ENCODE measurements around the gene BBS9. TPM values are rescaled to one million over a fixed set of nuclear protein-coding genes. Genes with fewer than 3 reads are reported as not detected.

The BBS9 gene
- total RNA-seq, 1 experiment from 2014 or later: 5.7 TPM

GRCh38 chr7:33500703-33501701, 371.6 kb downstream of the BBS9 start:
- no peak overlapping the region for H3K27ac ChIP-seq (ENCODE audit: low read length)
- no peak for TF ChIP-seq EZH2 (IDR thresholded peaks at IDR 0.05; ENCODE audit: low read length, unreplicated experiment)
- no peak for TF ChIP-seq CTCF (conservative IDR thresholded peaks at IDR 0.05; ENCODE audit: low read depth, low read length)
- TF ChIP-seq EZH2phosphoT487 (IDR thresholded peaks at IDR 0.05; ENCODE audit: borderline replicate concordance, low read length): no peak
- H3K79me2 ChIP-seq (ENCODE audit: low read length): no peaks in the 10 kb centered on the region
- no TSS peak for BruUV-seq (replicated peaks)
- POLR2A ChIA-PET (ENCODE audit: unreplicated experiment): no interaction called here
- no peaks in the 10 kb centered on the region for H4K20me1 ChIP-seq (ENCODE audit: low read length)
- H3K9me2 ChIP-seq (replicated peaks; ENCODE audit: low read length): no peaks in the 10 kb centered on the region
- DNase-seq: no peak
- no peak overlapping the region for H2AFZ ChIP-seq (ENCODE audit: low read length)
- no peak overlapping the region for H3K4me2 ChIP-seq (ENCODE audit: low read length)
- H3K9me3 ChIP-seq (ENCODE audit: low read length): no peaks in the 10 kb centered on the region
- no peak for ATAC-seq
- H3F3A ChIP-seq (ENCODE audit: low read length, unreplicated experiment): no peaks in the 10 kb centered on the region
- no peaks in the 10 kb centered on the region for H3K36me3 ChIP-seq (ENCODE audit: low read depth, low read length)
- no peak overlapping the region for H3K4me3 ChIP-seq (ENCODE audit: low read length)
- CTCF ChIA-PET: no interaction called here
- H3K27me3 ChIP-seq (ENCODE audit: low read length): no peaks in the 10 kb centered on the region
- H3K4me1 ChIP-seq (ENCODE audit: insufficient read depth, low read length): no peaks in the 10 kb centered on the region
- H3K9ac ChIP-seq (ENCODE audit: low read length): no peak overlapping the region
- intact Hi-C loops (cut with micrococcal nuclease): no loop called here

- Histone ChIP-seq H3K4me2 (ENCODE audit: low read length) (no peak overlapping the region), H2AFZ (ENCODE audit: low read length) (no peak overlapping the region)
- TF ChIP-seq EZH2phosphoT487 (IDR thresholded peaks at IDR 0.05; ENCODE audit: borderline replicate concordance, low read length): no peak
- no peak for TF ChIP-seq CTCF (conservative IDR thresholded peaks at IDR 0.05; ENCODE audit: low read depth, low read length)
- no peak for TF ChIP-seq EZH2 (IDR thresholded peaks at IDR 0.05; ENCODE audit: low read length, unreplicated experiment)
Measured at GRCh38 chr7:33503014-33503413, 373.6 kb downstream of the BBS9 start.

GRCh38 chr7:33503736-33504135, 374.4 kb downstream of the BBS9 start:
- POLR2A ChIA-PET (ENCODE audit: unreplicated experiment): no interaction called here
- intact Hi-C loops (cut with micrococcal nuclease): no loop called here
- DNase-seq (no peak), ATAC-seq (no peak)
- TF ChIP-seq CTCF (conservative IDR thresholded peaks at IDR 0.05; ENCODE audit: low read depth, low read length) (no peak), EZH2phosphoT487 (IDR thresholded peaks at IDR 0.05; ENCODE audit: borderline replicate concordance, low read length) (no peak), EZH2 (IDR thresholded peaks at IDR 0.05; ENCODE audit: low read length, unreplicated experiment) (no peak)
- H3K79me2 ChIP-seq (ENCODE audit: low read length): no peaks in the 10 kb centered on the region
- no peaks in the 10 kb centered on the region for H3K9me2 ChIP-seq (replicated peaks; ENCODE audit: low read length)
- no peaks in the 10 kb centered on the region for H3F3A ChIP-seq (ENCODE audit: low read length, unreplicated experiment)
- H3K27ac ChIP-seq (ENCODE audit: low read length): no peak overlapping the region
- no peak overlapping the region for H3K4me3 ChIP-seq (ENCODE audit: low read length)
- no peaks in the 10 kb centered on the region for H4K20me1 ChIP-seq (ENCODE audit: low read length)
- no peak overlapping the region for H3K9ac ChIP-seq (ENCODE audit: low read length)
- no peaks in the 10 kb centered on the region for H3K36me3 ChIP-seq (ENCODE audit: low read depth, low read length)
- no TSS peak for BruUV-seq (replicated peaks)
- no peak overlapping the region for H3K4me2 ChIP-seq (ENCODE audit: low read length)
- CTCF ChIA-PET: no interaction called here
- H3K9me3 ChIP-seq (ENCODE audit: low read length): no peaks in the 10 kb centered on the region
- H3K4me1 ChIP-seq (ENCODE audit: insufficient read depth, low read length): no peaks in the 10 kb centered on the region
- H3K27me3 ChIP-seq (ENCODE audit: low read length): no peaks in the 10 kb centered on the region
- no peak overlapping the region for H2AFZ ChIP-seq (ENCODE audit: low read length)

More at GRCh38 chr7:33503014-33503413, 373.6 kb downstream of the BBS9 start:
- Histone ChIP-seq H3K27me3 (ENCODE audit: low read length) (no peaks in the 10 kb centered on the region), H3K79me2 (ENCODE audit: low read length) (no peaks in the 10 kb centered on the region), H4K20me1 (ENCODE audit: low read length) (no peaks in the 10 kb centered on the region), H3F3A (ENCODE audit: low read length, unreplicated experiment) (no peaks in the 10 kb centered on the region), H3K4me3 (ENCODE audit: low read length) (no peak overlapping the region), H3K36me3 (ENCODE audit: low read depth, low read length) (no peaks in the 10 kb centered on the region), H3K9me3 (ENCODE audit: low read length) (no peaks in the 10 kb centered on the region), H3K9ac (ENCODE audit: low read length) (no peak overlapping the region), H3K4me1 (ENCODE audit: insufficient read depth, low read length) (no peaks in the 10 kb centered on the region), H3K9me2 (replicated peaks; ENCODE audit: low read length) (no peaks in the 10 kb centered on the region), H3K27ac (ENCODE audit: low read length) (no peak overlapping the region)
- DNase-seq (no peak), ATAC-seq (no peak)
- BruUV-seq (replicated peaks): no TSS peak
- CTCF ChIA-PET: no interaction called here
- intact Hi-C loops (cut with micrococcal nuclease): no loop called here
- POLR2A ChIA-PET (ENCODE audit: unreplicated experiment): no interaction called here
